ENCODE measurements around the gene DBN1.

The DBN1 gene

GRCh38 chr5:177499842-177500241 lies 26.4 kb upstream of the DBN1 start:
- no peak for DNase-seq (ENCODE audit: low read depth)
- H3K4me3 ChIP-seq (ENCODE audit: low read depth, low read length), result no peak overlapping the region
- TF ChIP-seq, protein P1, sequence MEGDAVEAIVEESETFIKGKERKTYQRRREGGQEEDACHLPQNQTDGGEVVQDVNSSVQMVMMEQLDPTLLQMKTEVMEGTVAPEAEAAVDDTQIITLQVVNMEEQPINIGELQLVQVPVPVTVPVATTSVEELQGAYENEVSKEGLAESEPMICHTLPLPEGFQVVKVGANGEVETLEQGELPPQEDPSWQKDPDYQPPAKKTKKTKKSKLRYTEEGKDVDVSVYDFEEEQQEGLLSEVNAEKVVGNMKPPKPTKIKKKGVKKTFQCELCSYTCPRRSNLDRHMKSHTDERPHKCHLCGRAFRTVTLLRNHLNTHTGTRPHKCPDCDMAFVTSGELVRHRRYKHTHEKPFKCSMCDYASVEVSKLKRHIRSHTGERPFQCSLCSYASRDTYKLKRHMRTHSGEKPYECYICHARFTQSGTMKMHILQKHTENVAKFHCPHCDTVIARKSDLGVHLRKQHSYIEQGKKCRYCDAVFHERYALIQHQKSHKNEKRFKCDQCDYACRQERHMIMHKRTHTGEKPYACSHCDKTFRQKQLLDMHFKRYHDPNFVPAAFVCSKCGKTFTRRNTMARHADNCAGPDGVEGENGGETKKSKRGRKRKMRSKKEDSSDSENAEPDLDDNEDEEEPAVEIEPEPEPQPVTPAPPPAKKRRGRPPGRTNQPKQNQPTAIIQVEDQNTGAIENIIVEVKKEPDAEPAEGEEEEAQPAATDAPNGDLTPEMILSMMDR (IDR thresholded peaks at IDR 0.05; ENCODE audit: control insufficient read depth, extremely low read depth, insufficient read depth), result no peak

DNA sequence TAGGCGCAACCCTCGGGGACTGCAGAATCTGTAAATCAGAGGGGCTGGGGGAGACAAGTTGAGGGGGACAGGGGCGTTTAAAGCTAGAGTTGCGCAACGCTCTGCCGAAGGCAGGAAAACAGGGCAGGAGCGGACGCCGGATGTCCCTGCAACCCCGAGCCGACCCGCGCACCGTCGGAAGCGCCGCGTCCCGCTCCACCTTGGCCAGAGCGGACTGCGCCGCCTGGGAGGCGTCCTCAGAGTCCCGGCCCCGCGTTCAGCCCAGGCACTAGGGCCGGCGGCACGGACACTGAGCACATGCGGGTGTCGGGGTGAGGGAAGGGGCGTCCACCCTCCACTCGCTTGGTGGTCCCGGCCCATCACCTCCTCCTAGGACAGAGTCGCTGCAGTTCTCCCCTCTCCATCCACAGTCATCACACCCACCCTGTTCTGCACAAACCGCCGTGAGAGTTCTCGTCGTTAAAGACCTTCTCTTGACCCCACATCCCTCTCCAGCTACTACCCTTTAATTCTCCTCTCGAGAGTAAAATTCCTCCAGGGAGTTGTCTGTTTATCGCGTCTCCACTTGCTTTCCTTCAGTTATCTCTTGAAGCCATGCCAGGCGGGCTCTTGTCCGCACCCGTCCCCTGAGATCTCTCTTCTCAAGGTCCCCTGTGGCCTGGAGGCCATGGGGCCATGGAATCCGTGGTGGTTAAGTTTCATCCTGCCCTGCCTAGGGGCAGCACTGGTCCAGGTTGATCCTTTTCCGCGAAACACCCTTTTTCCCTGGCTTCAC lies 24.8 kb upstream of the DBN1 start:
- H3K4me3 ChIP-seq (ENCODE audit: low read depth, low read length), result peak overlapping the region; percentile 72
- DNase-seq (ENCODE audit: low read depth), result no peak
- TF ChIP-seq, protein P1 (IDR thresholded peaks at IDR 0.05; ENCODE audit: control insufficient read depth, extremely low read depth, insufficient read depth), result no peak

- TF ChIP-seq, protein P1 (IDR thresholded peaks at IDR 0.05; ENCODE audit: control insufficient read depth, extremely low read depth, insufficient read depth), result peak; percentile 36
- H3K4me3 ChIP-seq (ENCODE audit: low read depth, low read length), result peak within 1 kb of the TSS; percentile 72
- DNase-seq (ENCODE audit: low read depth), result peak; percentile 93
Measured at GRCh38 chr5:177497292-177498012, 24.0 kb upstream of the DBN1 start, which contains the start of gene PDLIM7. Gene PDLIM7 (minus strand): TSS chr5:177497604. CDS start chr5:177496512, 1,092 bp downstream.

DNA sequence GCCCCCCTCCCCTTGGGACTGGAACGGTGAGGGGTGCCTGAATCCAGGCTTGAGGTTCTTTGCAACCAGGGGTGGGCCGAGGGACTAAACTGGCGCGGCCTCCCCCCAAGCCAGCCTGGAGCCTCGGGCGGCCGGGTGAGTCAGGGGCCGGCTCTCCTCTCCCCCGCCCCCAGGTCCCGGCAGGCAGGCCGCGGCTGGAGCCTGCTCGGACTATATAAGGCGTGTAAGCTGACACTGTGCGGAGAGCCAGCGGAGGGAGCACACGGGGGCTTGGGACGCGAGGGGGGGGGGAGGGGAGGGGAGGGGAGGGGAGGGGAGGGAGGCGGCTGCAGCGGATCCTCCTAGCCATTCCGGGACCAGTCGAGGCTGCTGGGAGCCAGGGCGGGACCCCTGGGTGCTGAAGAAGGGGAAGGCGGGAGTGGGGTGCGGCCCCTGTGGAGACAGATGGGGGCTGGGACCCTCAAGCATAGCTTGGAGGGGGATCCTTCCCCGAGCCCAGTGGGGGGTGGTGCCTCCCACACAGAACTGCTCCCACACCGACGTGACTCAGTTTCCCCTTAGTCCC lies 23.4 kb upstream of the DBN1 start:
- H3K4me3 ChIP-seq (ENCODE audit: low read depth, low read length), result peak overlapping the region; percentile 72
- no peak for DNase-seq (ENCODE audit: low read depth)
- TF ChIP-seq, protein P1 (IDR thresholded peaks at IDR 0.05; ENCODE audit: control insufficient read depth, extremely low read depth, insufficient read depth), result no peak

- no peak for DNase-seq (ENCODE audit: low read depth)
- TF ChIP-seq, protein P1 (IDR thresholded peaks at IDR 0.05; ENCODE audit: control insufficient read depth, extremely low read depth, insufficient read depth), result 0 out of 2 replicates have a peak, but pooled peaks have one; percentile 9
- H3K4me3 ChIP-seq (ENCODE audit: low read depth, low read length), result peak overlapping the region; percentile 72
Measured at GRCh38 chr5:177496070-177496726, 22.8 kb upstream of the DBN1 start.

- TF ChIP-seq, protein P1 (IDR thresholded peaks at IDR 0.05; ENCODE audit: control insufficient read depth, extremely low read depth, insufficient read depth), result no peak
- no peak overlapping the region for H3K4me3 ChIP-seq (ENCODE audit: low read depth, low read length)
- DNase-seq (ENCODE audit: low read depth), result no peak
Measured at GRCh38 chr5:177495243-177496060, 22.0 kb upstream of the DBN1 start.
